Adrenal gland (tissue), 5 donors: ENCODE results near the gene PPP1R15A.

ENCODE experiments used
- CTCF ChIP-seq, 6 experiments: fragments of 450-650 bp in 4 of 6; fragments of 200-600 bp in 2 of 6; sonication (generic) in 1 of 6; IDR thresholded peaks; 1 replicate in 5 of 6; 2 replicates in 1 of 6; pipeline versions ENCODE4 v1.5.1 to v1.8.0; 2016 to 2021; ENCODE audit warnings: antibody characterized with exemption in 6 of 6, mild to moderate bottlenecking in 2 of 6, moderate library complexity in 1 of 6
- POLR2A ChIP-seq, 2 donors: fragments of 450-650 bp; IDR thresholded peaks; one replicate each; pipeline ENCODE4 v1.6.1; 2017; ENCODE audit warnings: antibody characterized with exemption in 2 of 2, mild to moderate bottlenecking in 2 of 2, moderate library complexity in 1 of 2
- donor health status: DM: no; HTN: no; CAD: no.

GRCh38 chr19:48918071-48918470, 45.9 kb downstream of the PPP1R15A start:
- TF ChIP-seq CTCF (IDR thresholded peaks at IDR 0.05) (no peak), POLR2A (IDR thresholded peaks at IDR 0.05) (no peak)
